NCI-H446 treated with DMSO at 0.1 percent for 48 hours (cell line): ENCODE results near the gene BPIFB6.

Experiments
- DNase-seq: peaks from one replicate; lab custom pipeline; 2025; lab: John Stamatoyannopoulos, UW

BPIFB6 gene

GRCh38 chr20:33091693-33092092 is 60.2 kb downstream of the BPIFB6 start:
- no peak for DNase-seq

- no peak for DNase-seq
Measured at GRCh38 chr20:33092361-33092760, 60.9 kb downstream of the BPIFB6 start.

DNA sequence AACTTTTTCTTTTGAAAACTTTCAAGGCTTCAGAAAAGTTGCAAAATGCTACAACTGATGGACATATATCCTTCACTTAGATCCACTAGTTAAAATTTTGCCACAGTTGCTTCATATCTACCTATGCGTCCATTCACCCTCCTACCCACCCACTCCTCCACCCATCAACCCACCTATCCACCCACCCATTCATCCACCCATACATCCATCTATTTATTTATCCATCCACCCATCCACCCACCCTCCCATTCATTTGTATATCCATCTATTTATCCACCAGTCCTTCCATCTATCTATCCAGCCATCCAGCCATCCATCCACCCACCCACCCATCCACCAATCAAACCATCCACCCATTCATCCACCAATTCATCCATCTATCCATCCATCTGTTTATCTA is 61.6 kb downstream of the BPIFB6 start:
- no peak for DNase-seq

DNA sequence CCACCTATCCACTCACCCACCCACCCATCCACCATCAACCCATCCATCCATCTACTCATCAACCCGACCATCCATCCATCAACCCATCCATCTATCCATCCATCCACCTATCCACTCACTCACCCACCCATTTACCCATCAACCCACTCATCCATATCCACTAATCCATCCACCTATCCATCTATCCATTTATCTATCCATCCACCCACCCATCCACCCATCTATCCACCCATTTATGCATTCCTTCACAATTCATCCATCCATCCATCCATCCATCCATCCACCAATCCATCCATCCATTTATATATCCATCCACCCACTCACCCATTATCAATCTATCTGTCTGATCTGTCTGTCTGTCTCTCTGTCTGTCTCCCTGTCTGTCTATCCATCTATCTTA is 62.1 kb downstream of the BPIFB6 start:
- DNase-seq = no peak
